Stimulated activated CD4-positive, alpha-beta T cell treated with anti-CD3 and anti-CD28 coated beads, Interleukin-15, amount 100 ng/mL, for 24 hours (primary cell): ENCODE measurements around the gene ATP1A3.

ENCODE experiments used
- DNase-seq: peaks from one replicate; pipeline ENCODE4 v3.0.0-alpha.2; 2020

ATP1A3 gene

DNA sequence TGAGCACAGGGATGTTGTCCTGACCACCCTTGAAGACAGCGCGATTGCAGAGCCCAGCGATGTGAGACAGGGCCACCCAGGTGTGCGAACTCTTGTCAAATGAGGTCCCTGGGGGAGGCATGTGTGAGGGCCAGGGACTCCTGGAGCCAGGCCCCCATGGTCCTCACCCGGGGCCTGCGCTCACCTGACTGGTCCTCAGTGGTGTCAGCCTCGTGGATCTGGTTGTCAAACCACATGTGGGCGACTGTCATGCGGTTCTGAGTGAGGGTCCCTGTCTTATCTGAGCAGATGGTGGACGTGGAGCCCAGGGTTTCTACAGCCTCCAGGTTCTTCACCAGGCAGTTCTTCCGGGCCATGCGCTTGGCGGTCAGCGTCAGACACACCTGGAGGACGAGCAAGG, 12.3 kb downstream of the ATP1A3 start:
- DNase-seq, result no peak

DNA sequence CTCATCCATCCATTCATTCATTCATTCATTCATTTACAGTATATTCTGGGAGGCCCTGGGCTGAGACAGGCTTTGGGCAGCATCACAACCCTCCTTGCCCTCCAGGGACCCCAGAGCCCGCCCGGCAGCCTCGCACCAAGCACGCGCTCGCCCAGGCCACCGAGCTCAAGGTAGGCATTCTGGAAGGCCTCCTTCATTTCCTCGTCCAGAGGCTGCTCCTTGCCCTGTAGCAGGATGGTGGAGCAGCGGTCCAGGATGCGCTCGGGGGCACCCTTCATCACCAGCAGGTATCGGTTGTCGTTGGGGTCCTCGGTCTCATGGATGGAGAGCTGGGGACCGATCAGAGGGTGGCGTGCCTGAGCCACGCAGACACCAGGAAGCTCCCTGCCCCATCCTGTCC, 15.6 kb downstream of the ATP1A3 start:
- no peak for DNase-seq

DNA sequence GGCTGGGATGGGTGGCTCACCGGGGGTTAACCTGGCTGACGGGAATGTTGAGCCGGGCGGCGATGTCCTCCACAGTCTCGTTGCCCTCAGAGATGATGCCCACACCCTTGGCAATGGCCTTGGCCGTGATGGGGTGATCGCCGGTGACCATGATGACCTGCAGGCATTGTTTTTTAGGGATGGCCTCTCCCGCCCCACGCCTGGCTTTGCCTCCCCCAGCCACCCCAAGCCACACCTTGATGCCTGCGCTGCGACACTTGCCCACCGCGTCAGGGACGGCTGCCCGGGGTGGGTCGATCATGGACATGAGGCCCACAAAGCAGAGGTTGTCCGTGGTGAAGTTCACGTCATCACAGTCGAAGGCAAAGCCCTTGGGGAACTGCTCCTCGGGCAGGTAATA, 16.1 kb downstream of the ATP1A3 start:
- no peak for DNase-seq

DNA sequence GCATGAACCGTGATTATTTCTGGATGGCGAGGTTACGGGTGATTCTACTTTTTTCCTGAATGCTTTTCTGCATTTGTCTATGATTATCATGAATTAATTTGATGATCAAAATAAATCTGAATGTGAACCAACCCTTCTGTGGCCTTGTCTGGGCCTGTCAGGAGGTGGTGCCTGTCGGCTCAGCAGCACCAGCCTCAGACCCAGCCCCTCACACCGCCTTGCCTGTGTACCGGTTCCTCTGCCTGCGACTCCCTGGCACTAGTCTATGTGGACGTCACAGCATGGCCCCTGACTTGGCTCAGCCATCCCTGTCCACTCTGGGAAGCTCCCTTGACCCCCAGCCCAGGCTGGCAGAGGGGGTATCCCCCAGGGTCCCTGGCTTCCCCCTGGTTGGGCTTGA, 19.4 kb downstream of the ATP1A3 start:
- no peak for DNase-seq

DNA sequence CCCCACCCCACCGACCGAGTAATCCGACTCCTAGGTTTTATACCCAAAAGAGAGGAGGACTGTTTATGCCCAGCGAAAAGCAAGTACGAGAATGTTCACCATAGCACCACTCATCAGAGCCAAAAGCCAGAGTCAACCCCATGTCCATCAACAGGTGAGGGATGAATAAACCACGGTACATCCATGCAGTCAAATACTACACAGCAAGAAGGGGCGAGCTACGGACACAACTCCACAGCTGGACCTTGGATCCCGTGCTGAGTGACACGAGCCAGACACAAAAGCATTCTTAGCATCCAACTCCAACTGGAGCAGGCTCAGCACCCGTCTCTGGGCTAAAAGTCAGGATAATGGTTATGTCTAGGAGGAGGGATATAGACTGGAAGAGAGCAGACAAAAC, 22.7 kb downstream of the ATP1A3 start:
- no peak for DNase-seq

DNA sequence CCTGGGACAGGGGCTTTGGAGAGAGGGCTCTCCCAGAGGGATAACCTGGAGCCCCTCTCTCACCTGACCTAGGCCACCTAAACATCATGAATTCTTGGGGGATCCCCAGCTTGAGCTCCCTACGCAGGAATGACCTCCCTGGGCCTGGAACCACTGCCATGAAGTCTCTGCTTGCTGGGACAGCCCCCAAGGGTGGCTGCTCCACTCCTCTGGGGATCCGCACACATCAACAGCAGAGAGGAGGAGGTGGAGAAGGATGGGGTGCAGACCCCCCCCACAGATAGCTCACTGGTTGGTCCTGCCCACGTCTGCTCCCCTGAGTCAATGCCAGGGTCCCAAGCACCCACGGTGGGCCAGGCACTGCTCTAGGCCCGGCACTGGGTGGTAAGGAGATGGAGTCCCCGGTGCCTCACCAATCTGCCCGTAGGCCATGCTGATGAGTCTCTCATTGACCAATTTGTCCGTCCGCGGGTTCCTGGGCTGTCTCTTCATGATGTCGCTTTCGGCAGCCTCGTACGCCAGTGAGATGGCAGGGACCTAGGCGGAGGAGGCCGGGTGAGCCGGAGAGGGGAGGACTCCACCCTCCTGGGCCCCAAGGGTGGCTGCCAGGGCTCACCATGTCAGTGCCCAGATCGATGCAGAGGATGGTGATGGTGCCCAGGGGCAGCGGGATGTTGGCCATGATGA, 24.1 kb downstream of the ATP1A3 start:
- no peak for DNase-seq

DNA sequence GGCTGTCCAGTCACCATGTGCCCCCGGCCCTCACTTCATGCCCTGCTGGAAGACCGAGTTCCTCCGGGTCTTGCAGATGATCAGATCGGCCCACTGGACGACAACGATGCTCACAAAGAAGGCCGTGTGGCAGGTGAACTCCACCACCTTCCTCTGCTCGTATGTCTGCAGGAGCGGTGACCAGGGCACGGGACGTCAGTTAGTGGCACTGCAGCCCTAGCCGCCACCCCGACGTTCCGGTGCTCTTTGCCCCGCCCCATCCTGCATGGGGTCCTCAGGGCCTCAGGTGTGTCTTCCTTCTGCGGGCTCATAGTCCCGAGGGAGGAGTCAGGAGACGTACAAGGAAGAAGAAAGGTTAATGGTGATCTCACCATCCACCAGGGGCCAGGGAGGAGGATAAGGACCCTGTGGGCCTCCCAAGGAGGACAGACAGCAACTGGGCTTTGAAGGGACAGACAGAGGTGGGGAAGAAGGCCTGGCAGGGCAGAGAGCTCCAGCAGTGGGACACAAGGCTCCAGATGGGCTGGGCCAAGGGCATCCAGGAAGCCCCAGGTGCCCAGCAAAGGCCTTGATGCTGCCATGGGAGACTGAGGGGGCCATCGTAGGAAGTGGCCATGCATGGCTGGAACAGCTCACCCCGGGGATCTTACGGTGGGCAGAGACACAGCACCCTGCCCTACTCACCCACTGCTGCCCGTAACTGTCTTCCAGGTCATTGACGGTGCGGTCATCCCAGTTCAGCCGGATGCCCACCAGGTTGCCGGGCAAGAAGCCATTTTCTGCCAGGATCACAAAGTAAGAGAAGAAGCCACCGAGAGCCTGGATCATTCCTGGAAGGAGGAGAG, 25.1 kb downstream of the ATP1A3 start:
- DNase-seq, result no peak

DNA sequence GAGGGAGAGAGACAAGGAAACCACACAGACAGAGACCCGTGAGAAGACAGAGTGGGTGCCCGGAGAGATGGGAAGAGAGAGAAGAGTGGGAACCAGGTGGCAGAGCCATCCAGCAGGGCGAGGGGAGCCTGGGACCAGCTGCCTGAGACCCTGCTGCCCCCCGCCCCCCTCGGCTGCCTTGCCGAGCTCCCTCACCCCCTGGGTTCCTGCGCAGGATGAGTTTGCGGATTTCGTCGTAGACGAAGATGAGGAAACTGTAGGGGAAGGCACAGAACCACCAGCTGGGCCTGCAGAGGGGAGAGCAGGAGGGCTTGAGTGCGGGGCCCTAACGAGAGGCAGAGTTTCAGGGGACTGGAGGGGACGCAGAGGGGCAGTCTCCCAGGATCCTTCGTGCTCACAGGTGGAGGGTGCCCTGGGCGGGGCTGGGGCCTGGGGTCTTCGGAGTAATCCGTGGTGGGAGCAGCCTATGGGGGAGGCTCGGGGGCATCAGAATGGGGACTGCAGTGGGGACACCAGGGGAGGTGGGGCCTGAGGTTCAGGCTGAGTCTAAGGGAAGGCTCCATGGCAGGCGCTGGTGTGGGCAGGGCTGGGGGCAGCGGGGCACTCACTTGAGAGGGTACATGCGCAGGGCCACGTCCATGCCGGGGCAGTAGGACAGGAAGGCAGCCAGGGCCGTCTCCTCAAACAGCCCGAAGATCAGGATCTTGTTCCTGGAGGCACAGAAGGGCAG, 26.8 kb downstream of the ATP1A3 start:
- no peak for DNase-seq

DNA sequence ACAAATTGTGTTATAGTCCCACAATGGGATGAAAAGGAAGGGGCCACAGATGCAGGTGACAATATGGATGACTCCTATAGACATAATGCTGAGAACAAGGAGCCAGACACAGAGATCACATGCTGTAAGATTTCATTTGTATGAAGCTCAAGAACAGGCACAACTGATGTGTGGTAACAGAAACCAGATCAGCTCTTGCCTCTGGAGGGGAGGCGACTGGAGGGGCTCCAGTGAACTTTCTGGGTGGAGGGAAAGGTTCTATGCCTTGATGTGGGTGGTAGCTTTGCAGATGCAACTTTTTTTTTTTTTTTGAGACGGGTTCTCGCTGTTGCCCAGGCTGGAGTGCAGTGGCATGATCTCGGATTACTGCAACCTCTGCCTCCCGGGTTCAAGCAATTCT, 28.9 kb downstream of the ATP1A3 start:
- DNase-seq, result no peak

DNA sequence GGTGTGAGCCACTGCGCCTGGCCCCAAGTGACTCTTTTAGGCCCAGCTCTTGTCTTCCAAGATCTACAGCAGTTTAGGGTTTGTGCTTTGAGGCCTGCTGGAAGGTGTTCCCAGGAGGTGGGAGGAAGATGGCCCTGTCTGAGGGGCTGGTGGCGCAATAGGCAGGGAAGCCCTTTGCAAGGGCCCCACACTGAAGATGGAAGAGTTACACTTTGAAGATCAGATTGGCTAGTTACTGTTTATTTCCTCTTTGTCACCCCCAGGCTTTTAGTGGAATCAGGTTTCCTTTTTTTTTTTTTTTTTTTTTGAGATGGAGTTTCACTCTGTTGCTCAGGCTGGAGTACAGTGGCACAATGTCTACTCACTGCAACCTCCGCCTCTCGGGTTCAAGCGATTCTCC, 33.1 kb downstream of the ATP1A3 start:
- no peak for DNase-seq

DNA sequence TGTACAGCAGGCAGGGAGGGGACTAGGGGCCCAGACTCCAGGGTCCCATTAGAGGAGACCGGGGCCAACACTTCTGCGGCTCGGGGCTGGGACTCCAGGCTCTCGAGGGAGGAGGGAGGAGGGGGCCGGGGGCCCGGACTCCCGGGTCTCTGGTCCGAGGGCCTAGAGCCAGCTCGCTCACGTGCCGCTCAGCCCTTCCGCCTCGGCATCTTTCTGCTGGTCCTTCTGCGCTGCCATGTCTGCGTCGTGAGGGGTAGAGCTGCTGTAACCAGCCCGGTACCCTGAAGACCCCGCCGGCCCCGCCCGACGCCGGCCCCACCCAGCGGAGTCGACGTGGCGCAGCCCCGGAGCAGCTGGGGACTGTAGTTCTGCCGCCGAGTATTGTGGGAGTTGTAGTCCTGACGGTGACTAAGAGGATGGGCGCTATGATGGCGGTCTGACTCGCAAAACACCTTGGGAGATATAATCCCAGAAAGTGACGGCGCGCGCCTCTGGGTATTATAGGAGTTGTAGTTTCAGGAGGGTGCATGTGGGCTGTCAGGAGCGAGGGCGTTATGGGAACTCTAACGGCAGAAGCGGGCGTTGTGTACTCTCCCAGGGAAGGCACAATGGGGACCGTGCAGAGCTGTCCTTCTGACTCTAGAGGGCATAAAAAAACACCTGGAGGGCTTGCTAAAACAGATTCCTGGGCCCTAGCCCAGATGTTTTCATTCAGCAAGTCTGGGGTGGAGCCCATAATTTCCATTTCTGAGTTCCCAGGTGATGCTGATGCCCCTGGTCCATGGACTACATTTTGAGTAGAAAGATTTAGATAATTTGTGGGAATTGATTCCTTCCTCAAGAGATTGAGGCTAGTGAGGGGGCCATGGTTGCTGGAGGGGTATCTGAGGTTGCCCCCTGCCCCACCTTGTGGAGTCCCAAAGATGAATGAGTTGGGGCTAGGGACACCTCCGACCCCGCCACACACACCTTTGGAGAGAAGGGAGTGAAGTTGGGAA, 34.7 kb downstream of the ATP1A3 start, which contains the start of gene RABAC1:
TSS of gene RABAC1 (minus strand) at position 266 of the 998 bp plus-strand sequence. CDS start at position 237, 29 bp downstream.
- peak; percentile 93 for DNase-seq

DNA sequence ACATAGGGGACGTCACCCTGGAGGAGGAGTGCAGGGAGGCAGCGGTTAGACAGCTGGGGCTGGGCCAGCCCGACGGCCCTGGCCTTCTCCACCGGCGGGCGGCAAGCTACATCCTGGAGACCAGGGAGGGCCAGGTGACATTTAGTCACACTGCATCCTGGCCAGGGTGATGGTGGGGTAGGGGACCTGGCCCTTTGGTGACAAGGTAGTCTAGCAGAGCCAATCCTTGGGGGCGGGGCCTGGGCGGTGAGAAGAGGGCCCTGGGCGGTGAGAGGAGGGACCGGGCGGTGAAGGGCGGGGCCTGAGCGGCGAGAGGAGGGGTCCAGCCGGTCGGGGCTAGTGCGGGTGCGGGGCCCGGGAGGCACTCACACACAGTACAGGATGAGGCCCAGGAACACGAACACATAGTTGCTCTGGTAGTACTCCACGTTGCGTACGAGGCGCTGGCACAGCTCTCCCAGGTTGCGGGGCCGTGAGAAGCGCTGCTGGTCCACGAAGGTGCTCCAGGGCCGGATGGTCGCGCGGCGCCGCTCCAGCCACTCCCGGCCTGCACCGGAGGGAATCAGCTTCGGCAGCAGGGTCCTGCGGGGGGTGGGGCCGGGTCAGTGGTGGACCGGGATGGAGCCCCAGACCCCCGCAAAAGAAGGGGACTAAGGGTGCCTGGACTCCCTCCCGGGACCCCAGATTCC, 35.5 kb downstream of the ATP1A3 start:
- peak; percentile 94 for DNase-seq

DNA sequence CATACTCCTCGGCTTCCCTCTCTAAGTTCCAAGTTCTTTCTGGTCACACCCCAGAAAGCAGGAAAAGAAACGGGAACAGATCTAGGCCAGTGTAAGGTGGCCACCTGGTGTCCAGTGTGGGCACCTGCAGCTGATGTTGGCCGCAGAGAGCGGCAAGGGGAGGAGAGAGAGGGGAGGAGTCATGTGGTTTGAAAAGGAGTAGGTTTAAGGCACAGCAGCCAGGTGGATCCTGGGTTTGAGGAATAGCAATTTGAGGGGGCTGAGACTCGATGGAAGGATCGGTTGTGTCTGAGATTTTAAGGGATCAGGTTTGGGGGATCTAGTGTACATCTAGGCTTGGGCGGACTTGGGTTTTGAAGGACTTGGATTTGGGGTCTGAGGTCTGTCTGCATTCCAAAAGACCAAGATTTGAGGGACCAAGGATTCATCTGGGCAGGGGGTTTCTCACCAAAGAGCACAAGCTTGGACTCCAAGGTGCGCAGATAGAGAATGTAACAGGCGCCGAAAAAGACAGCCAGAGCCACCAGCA, 36.1 kb downstream of the ATP1A3 start:
- peak; percentile 61 for DNase-seq

DNA sequence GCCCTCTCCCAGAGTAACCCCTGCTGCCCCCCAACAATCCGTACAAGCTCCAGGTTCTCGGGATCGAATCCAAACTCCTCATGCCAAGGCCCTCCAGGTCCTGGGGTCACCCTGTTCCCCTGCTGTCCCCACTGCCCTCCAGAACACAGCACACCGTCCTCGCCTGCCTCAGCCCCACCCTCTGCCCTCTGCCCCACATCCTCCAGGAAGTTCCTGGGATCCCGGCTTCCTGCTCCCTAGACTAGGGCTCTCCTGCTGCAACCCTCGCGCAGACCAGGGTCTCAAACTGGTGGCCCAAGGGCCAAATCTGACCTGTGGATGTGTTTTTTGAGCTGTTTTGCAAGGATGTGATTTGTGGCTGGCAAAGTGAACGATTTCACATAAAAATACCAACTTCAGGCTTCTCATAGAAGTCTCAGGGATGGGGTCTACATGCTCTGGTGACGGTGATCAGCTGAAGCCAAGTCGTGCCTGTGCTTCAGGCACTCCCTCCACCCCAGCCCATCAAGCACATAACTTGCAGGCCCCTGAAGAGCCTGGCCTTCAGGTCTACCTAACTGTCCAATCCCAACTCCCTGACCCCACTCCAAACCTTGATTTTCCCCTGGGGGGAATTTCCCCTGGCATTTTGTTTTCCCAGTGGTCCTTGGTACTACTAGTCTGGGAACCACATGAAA, 36.7 kb downstream of the ATP1A3 start:
- DNase-seq, result no peak

DNA sequence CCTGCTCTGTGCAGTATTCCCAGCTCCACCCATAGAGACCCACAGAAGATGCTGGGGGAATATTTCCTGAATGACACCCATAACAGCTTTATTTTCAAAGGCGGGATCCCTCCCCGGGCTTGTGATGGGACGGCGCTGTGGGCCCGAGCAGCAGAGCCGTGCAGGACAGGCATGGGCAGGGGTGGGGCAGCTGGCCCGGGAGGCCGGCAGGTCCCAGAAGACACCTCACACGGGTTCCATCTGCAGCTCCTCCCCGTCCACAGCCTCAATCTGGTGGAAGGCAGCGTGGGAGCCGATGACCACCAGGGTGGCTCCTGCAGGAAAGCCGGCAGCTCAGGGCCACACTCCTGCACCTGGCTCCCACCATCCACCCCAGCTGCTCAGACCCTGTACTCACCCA, 37.4 kb downstream of the ATP1A3 start:
- DNase-seq, result no peak

DNA sequence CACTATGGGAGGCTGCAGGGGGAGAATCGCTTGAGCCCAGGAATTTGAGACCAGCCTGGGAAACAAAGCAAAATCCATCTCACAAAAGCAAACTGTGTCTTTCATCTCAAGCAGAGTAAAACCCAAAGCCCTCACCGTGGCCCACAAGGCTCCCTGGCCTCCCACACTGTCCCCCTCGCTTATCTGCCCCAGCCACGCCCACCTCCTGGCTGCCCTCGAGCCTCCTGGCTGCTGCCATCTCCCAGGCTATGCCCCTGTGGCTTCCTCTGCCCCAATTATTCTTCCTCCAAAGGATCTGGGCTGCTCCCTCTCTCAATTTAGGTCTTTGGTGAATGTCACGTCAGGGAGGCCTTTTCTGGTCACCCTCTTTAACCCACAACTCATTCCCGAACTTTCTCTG, 38.5 kb downstream of the ATP1A3 start:
- no peak for DNase-seq

DNA sequence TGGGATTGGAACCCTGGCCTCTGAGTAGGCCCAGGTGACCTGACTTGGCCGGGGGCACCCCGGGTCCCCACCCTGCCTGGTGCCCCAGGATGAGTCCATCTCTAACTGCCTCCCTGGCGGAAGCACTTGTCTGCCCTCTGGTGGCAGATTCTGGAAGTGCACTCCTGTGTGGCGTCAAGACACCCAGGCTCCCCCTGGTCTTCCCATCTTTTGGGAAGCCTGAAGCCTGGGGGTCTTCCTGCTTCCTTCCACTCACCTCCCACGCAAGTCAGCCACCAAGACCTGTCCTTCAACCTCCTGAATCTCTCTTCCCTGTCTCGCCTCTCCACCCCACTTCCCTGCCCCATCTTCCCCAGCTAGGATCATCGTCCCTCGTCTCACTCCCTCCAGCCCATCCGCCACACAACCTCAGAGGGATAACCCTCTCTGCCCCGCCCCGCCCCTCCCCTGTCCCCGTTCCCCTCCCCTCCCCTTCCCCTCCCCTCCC, 42.3 kb downstream of the ATP1A3 start:
- peak; percentile 91 for DNase-seq

DNA sequence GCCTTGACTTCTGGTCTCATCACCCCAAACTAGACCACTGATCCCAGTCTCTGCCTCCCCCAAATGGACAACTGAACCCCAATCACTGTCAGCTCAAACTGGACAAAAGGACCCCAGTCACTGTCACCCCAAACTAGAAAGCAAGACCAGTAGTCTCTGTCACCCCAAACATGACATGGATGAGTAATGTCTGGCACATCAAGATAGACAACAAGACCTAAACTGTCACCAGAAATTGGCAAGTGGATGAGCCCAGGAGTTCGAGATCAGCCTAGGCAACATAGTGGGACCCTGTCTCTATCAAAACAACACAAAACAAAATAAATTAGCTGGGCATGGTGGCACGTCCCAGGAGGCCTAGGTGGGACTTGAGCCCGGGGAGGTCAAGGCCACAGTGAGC, 46.9 kb downstream of the ATP1A3 start:
- DNase-seq, result no peak

DNA sequence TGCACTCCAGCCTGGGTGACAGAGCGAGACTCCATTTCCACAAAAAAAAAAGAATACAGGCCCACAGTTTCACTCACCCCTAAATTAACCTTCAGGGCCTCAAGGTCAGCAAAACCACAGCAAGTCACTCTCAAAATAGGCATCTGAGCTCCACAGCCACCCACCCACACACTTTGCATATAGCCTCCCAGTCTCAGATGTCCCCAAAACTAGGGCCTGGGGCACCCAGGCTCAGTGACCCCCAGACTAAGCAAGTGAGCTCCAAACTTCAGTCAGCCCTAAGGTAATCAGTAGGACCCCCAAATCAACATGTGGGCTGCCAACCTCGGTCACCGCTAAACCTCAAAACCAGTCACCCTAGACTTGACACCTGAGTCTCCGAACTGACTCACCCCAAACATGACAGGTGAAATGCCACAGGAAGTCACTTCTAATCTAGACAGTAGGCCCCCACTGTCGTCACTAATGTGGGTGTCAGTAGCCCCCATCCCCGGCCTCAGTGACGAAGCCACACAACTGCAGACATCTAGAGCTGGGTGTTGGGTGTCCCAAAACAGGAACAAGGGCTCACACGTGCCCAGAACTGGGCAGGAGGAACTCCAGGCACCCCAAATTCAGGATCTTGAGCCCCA, 48.8 kb downstream of the ATP1A3 start:
- peak; percentile 94 for DNase-seq

DNA sequence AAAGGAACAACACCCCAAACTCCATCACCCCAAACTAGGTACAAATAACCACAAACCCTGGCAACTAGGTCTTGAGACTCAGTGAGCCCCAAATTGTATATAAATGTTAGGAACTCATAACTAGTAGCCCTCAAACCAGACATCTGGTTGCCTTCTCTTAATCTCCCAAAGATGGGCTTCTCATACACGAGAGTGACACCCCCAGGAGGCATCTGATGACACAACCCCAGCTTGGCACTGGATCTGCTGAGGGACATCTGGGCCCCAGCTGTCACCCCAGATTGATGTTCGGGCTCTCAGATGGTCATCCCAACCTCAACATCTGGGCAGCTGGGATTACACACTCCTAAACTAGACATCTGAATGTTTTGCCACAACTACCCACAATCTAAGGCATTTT, 49.7 kb downstream of the ATP1A3 start:
- DNase-seq, result no peak
